Kidney glomerular epithelial cell (primary cell): ENCODE measurements around the gene TMEM95.
A peak's percentile ranks its signal among the peaks of the same experiment; 100 is the strongest.

Experiments used
- DNase-seq: peaks from one replicate; lab custom pipeline; 2025; lab: John Stamatoyannopoulos, UW

Gene TMEM95

GRCh38 chr17:7379134-7379533 is 24.2 kb downstream of the TMEM95 start:
- no peak for DNase-seq

GRCh38 chr17:7380321-7380720 is 25.4 kb downstream of the TMEM95 start:
- no peak for DNase-seq

GRCh38 chr17:7380855-7381683 is 26.1 kb downstream of the TMEM95 start, which contains the start of gene TNK1:
Gene TNK1 (plus strand): TSS chr17:7381089. CDS start chr17:7382927, 1,838 bp downstream.
- no peak for DNase-seq

- DNase-seq = no peak
Measured at GRCh38 chr17:7382901-7383300, 27.9 kb downstream of the TMEM95 start.

GRCh38 chr17:7383371-7383741 is 28.4 kb downstream of the TMEM95 start:
- no peak for DNase-seq

- DNase-seq = no peak
Measured at GRCh38 chr17:7383742-7384488, 29.0 kb downstream of the TMEM95 start.

GRCh38 chr17:7384489-7385081 is 29.6 kb downstream of the TMEM95 start:
- DNase-seq = no peak

GRCh38 chr17:7388856-7389255 is 33.9 kb downstream of the TMEM95 start:
- no peak for DNase-seq

- no peak for DNase-seq
Measured at GRCh38 chr17:7389924-7390910, 35.3 kb downstream of the TMEM95 start.

GRCh38 chr17:7391307-7391706 is 36.4 kb downstream of the TMEM95 start:
- no peak for DNase-seq

GRCh38 chr17:7392696-7393612 is 38.0 kb downstream of the TMEM95 start:
- no peak for DNase-seq

GRCh38 chr17:7393613-7394451 is 38.9 kb downstream of the TMEM95 start:
- no peak for DNase-seq

GRCh38 chr17:7394452-7395191 is 39.7 kb downstream of the TMEM95 start, which contains the start of gene PLSCR3:
Gene PLSCR3 (minus strand): TSS chr17:7394525. CDS start chr17:7394110, 415 bp downstream.
- peak; percentile 58 for DNase-seq

- DNase-seq = no peak
Measured at GRCh38 chr17:7396147-7396546, 41.2 kb downstream of the TMEM95 start.

- DNase-seq = no peak
Measured at GRCh38 chr17:7398612-7399011, 43.7 kb downstream of the TMEM95 start.

- DNase-seq = no peak
Measured at GRCh38 chr17:7403043-7403726, 48.2 kb downstream of the TMEM95 start.

- peak; percentile 72 for DNase-seq
Measured at GRCh38 chr17:7403727-7403976, 48.7 kb downstream of the TMEM95 start.

GRCh38 chr17:7403977-7404736 is 49.2 kb downstream of the TMEM95 start, which contains the start of gene TMEM256:
Gene TMEM256 (minus strand): TSS chr17:7404097. CDS start chr17:7404084, 13 bp downstream.
- peak; percentile 99 for DNase-seq
